Measurements from ENCODE around the gene CDKN3.
"Not testable (repeated sequence)": the region's sequence is repeated elsewhere in the genome, so short reads cannot be mapped to it uniquely, and the experiment has no call there.

The CDKN3 gene

DNA sequence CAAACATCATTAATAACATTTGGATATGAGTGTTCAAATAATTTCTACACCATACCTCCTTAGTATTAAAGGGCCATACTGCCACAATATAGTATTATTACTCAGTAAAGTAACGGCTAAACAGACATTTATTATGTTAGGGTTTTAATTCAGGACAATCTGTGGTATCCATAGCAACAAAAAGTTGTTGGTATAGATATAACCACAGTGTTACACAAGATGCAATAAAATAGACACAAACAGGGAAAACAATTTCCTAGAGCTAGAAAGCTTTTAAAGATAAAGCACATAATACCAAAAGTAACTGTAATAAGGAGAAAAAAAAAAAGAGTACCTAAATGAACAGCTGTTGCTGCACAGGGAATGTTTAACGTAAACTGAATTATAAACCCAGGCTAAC, 28.3 kb downstream of the CDKN3 start:
- peaks cover 2% of the 10 kb centered on the region for H3K4me1 Mint-ChIP-seq (ENCODE audit: low read depth)
- H3K4me3 Mint-ChIP-seq: no peak overlapping the region
- peaks cover 29% of the 10 kb centered on the region for H3K36me3 Mint-ChIP-seq (ENCODE audit: low read depth)
- H3K27me3 Mint-ChIP-seq (ENCODE audit: low read depth): no peaks in the 10 kb centered on the region
- no peaks in the 10 kb centered on the region for H3K9me3 Mint-ChIP-seq
- H3K27ac Mint-ChIP-seq: no peak overlapping the region

DNA sequence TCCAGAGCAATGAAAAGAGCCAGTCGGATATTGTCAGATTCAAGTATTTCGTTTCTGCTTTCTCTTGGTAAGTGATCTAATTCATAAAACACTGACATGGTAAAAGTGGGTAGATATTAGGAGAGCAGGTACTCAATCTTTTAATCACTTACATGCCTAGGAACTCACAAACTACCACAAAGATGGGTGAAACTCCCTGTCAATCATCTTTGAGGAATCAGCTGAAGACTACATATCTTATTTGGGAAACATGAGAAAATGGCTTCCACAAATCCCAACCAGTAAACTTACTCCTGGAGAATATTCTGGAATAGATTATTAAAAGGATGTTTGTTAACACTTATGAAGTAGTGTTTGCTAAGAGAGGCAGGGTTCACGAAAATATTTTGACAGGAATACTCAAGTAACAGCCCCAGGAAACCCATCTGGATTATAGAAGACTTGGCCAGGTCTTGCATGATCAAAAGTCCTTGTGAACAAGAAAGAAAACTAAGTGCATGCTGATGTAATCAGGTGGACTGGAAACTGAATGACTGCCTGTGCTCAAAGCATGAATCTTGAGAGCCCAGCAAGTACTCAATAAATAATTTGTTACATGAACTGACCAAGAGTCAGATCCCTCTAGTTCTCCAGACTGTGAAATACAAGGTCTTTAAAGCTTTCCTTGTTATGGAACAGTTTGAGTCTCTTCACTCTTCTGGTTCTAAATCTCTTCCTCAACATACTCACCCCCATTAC, 28.9 kb downstream of the CDKN3 start:
- H3K36me3 Mint-ChIP-seq (ENCODE audit: low read depth): peaks cover 29% of the 10 kb centered on the region
- H3K4me3 Mint-ChIP-seq: no peak overlapping the region
- no peaks in the 10 kb centered on the region for H3K27me3 Mint-ChIP-seq (ENCODE audit: low read depth)
- H3K27ac Mint-ChIP-seq: no peak overlapping the region
- H3K4me1 Mint-ChIP-seq (ENCODE audit: low read depth): no peaks in the 10 kb centered on the region
- no peaks in the 10 kb centered on the region for H3K9me3 Mint-ChIP-seq

DNA sequence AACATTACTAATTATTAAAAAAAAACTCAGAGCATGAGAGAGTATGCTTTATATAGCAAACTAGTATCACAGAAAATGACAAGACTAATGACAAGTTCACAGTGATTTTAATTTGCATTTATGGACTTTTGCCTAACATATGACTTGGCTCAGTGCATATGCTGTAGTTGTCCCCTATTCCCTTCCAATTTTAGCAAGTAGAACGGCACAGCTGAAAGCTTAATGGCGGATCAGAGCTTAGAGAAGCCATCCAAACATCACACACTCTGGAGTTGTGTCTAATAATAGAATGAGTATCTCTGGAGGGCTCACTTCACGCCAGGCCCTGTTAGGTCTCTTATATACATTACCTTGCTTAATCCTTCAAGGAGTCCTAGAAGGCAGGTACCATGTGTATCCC, 31.1 kb downstream of the CDKN3 start:
- Mint-ChIP-seq H3K4me1 (ENCODE audit: low read depth) (peaks cover 2% of the 10 kb centered on the region), H3K9me3 (no peaks in the 10 kb centered on the region), H3K36me3 (ENCODE audit: low read depth) (peaks cover 35% of the 10 kb centered on the region), H3K27ac (no peak overlapping the region), H3K4me3 (no peak overlapping the region), H3K27me3 (ENCODE audit: low read depth) (no peaks in the 10 kb centered on the region)

DNA sequence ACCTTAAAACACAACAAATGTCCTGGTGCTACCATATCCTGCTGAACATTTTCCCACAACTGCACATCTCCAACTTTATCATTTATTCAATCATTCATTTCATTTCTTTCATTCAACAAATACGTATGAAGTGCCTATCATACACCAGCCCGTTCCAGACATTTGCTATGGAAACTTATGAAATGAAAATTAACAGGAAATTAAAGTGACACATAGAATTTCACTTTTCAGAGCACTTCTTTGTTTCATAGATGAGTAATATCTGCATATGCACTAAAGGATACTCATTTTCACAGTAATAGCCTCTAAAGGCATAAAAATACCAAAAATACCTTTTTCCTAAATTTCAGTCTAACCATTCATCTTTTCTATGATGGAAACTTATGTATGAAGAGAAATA, 31.7 kb downstream of the CDKN3 start:
- Mint-ChIP-seq H3K27ac (no peak overlapping the region), H3K4me3 (no peak overlapping the region), H3K36me3 (ENCODE audit: low read depth) (peaks cover 35% of the 10 kb centered on the region), H3K9me3 (no peaks in the 10 kb centered on the region), H3K4me1 (ENCODE audit: low read depth) (peaks cover 6% of the 10 kb centered on the region), H3K27me3 (ENCODE audit: low read depth) (no peaks in the 10 kb centered on the region)

DNA sequence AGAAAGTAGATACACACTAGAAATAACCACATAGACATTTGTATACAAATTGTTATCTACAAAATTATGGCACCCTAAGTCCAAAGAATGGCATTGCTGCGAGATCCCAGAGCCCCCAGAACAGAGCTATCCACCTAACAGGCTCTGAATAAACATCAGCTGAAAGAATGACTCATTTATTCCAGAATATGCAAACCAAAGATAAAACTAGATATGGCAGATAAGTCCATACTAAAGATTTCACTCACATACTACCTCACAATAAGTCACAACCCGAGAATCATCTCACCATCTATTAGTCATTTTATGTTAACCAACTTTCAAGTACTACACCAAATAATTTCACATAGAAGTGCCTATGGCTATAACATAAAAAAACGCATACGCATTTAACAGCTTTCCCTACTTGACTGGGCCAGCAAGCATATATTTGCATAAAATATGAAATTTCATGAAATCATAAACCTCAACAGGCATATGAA, 38.7 kb downstream of the CDKN3 start:
- Mint-ChIP-seq H3K36me3 (ENCODE audit: low read depth) (peaks cover 30% of the 10 kb centered on the region), H3K9me3 (no peaks in the 10 kb centered on the region), H3K4me3 (peak overlapping the region; percentile 32), H3K27me3 (ENCODE audit: low read depth) (no peaks in the 10 kb centered on the region), H3K4me1 (ENCODE audit: low read depth) (peaks cover 49% of the 10 kb centered on the region), H3K27ac (peak overlapping the region; percentile 46)

GRCh38 chr14:54437954-54438353, 41.1 kb downstream of the CDKN3 start:
- not testable (repeated sequence) for H3K4me3 Mint-ChIP-seq; H3K27me3 Mint-ChIP-seq (ENCODE audit: low read depth); H3K9me3 Mint-ChIP-seq; H3K27ac Mint-ChIP-seq
- H3K36me3 Mint-ChIP-seq (ENCODE audit: low read depth): peaks cover 23% of the 10 kb centered on the region
- H3K4me1 Mint-ChIP-seq (ENCODE audit: low read depth): peaks cover 56% of the 10 kb centered on the region

- Mint-ChIP-seq H3K27me3 (ENCODE audit: low read depth) (peaks cover 3% of the 10 kb centered on the region), H3K9me3 (no peaks in the 10 kb centered on the region), H3K4me1 (ENCODE audit: low read depth) (peaks cover 53% of the 10 kb centered on the region), H3K36me3 (ENCODE audit: low read depth) (peaks cover 22% of the 10 kb centered on the region), H3K4me3 (no peak overlapping the region), H3K27ac (no peak overlapping the region)
Measured at GRCh38 chr14:54438703-54439102, 41.9 kb downstream of the CDKN3 start.

DNA sequence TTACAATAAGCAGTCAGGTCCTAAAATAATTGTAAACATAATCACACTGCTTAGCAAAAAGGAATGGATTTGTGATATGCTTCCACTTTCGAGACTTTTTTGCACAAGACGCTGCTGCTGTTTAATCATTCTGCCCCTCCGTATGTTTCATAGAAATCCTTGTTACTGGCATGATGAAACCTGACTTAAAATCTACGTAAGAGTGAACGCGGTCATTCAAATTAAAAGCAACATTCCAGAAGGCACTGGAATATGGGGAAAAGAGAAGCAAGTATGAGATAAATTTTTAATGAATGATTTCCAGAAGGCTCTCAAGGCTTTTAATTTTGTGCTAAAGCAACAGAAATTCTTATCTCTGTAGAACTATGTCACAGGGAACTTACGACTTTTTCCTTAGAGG, 43.2 kb downstream of the CDKN3 start:
- H3K36me3 Mint-ChIP-seq (ENCODE audit: low read depth): peaks cover 18% of the 10 kb centered on the region

GRCh38 chr14:54440476-54440872, 43.7 kb downstream of the CDKN3 start:
- Mint-ChIP-seq H3K27ac (peak overlapping the region; percentile 79), H3K4me1 (ENCODE audit: low read depth) (peaks cover 41% of the 10 kb centered on the region), H3K4me3 (peak overlapping the region; percentile 92)

More for the DNA sequence above, 43.2 kb downstream of the CDKN3 start:
- peaks cover 3% of the 10 kb centered on the region for H3K27me3 Mint-ChIP-seq (ENCODE audit: low read depth)
- H3K4me3 Mint-ChIP-seq: peak overlapping the region; percentile 92
- peak overlapping the region; percentile 79 for H3K27ac Mint-ChIP-seq
- peaks cover 45% of the 10 kb centered on the region for H3K4me1 Mint-ChIP-seq (ENCODE audit: low read depth)
- no peaks in the 10 kb centered on the region for H3K9me3 Mint-ChIP-seq

DNA sequence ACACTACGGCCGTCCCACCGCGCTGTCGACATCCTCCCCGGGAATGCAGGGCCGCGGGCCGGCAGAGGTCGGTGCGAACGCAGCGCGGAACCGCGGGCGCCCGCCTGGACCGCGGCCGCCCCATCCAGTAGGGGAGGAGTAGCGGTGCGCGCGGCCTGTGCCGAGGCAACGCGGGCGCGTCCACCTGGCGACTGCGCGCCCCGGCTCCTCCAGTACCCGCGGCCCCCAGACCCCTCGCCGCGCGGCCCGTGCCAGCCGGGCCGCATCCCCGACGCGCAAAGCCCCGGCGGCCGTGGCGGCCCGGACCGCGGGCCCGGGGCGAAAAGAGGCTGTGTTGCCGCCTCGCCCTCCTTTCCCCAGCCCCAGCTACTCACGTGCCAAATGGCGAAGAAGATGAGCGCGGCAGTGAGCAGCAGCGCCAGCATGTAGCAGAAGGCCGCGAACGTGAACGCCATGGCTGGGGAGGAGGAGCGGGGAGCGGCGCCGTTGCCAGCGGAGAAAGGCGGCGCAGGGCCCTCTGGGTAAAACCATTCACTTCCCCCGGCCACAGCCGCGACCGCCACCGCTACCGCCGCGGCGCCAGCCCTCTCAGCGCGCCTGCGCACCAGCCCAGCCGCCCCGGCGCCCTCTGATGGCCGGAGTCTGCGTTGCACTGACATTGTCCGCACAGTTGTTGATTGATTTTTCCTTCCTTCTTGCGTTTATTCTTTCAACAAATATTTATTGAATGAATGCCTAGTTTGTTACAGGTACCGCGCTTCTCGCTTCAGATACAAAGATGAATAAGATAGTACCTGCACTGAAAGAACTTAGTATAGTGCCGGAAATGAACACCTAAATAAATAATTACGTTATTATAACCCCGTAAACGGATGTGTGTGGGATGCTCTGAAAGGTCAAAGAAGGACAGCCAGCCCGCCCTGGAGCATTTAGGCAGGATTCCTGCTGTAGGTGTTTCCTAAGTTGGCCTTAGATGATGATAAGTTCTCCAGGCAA, 44.4 kb downstream of the CDKN3 start, which contains the start of gene CNIH1:
Gene CNIH1 (minus strand): TSS at position 502 of the 996 bp plus-strand sequence. CDS start 47 bp downstream, at position 455.
- H3K27me3 Mint-ChIP-seq (ENCODE audit: low read depth): peaks cover 3% of the 10 kb centered on the region
- H3K36me3 Mint-ChIP-seq (ENCODE audit: low read depth): peaks cover 10% of the 10 kb centered on the region
- peak within 1 kb of the TSS; percentile 89 for H3K27ac Mint-ChIP-seq
- H3K9me3 Mint-ChIP-seq: no peaks in the 10 kb centered on the region
- H3K4me3 Mint-ChIP-seq: peak within 1 kb of the TSS; percentile 92
- peaks cover 35% of the 10 kb centered on the region for H3K4me1 Mint-ChIP-seq (ENCODE audit: low read depth)

More at GRCh38 chr14:54440476-54440872, 43.7 kb downstream of the CDKN3 start:
- Mint-ChIP-seq H3K27me3 (ENCODE audit: low read depth) (peaks cover 3% of the 10 kb centered on the region), H3K9me3 (no peaks in the 10 kb centered on the region), H3K36me3 (ENCODE audit: low read depth) (peaks cover 16% of the 10 kb centered on the region)

DNA sequence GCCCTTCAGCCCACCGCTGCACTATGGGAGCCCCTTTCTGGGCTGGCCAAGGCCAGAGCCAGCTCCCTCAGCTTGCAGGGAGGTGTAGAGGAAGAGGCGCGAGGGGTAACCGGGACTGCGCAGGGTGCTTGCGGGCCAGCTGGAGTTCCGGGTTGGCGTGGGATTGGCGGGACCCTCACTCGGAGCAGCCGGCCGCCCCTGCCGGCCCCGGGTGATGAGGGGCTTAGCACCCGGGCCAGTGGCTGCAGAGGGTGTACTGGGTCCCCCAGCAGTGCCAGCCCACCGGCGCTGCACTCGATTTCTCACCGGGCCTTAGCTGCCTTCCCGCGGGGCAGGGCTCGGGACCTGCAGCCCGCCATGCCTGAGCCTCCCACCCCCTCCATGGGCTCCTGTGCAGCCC, 46.2 kb downstream of the CDKN3 start:
- H3K4me3 Mint-ChIP-seq; H3K36me3 Mint-ChIP-seq (ENCODE audit: low read depth); H3K27ac Mint-ChIP-seq; H3K9me3 Mint-ChIP-seq; H3K27me3 Mint-ChIP-seq (ENCODE audit: low read depth): not testable (repeated sequence)
- peaks cover 26% of the 10 kb centered on the region for H3K4me1 Mint-ChIP-seq (ENCODE audit: low read depth)

- no peaks in the 10 kb centered on the region for H3K9me3 Mint-ChIP-seq
- H3K4me3 Mint-ChIP-seq: no peak overlapping the region
- H3K27me3 Mint-ChIP-seq (ENCODE audit: low read depth): peaks cover 12% of the 10 kb centered on the region
- peaks cover 22% of the 10 kb centered on the region for H3K4me1 Mint-ChIP-seq (ENCODE audit: low read depth)
- H3K27ac Mint-ChIP-seq: no peak overlapping the region
- H3K36me3 Mint-ChIP-seq (ENCODE audit: low read depth): peaks cover 5% of the 10 kb centered on the region
Measured at GRCh38 chr14:54443981-54444380, 47.2 kb downstream of the CDKN3 start.

DNA sequence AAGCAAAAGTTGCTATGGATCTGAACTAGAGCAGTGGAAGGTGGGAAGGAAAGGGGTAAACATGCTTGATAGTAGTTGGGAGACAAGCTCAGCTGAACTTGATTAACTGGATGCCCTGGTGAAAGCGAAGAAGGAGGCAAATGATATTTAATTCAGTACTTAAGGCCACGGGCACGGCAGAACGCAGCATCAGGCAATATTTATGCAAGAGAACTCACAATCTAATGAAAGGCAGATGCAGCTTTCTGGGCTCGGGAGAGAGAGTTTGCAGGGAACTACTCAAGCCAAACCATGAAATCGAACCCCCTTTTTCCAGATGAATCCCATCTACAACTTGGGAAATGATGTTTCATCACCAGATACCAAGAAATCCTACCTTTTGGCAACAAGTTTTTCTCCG, 47.9 kb downstream of the CDKN3 start:
- Mint-ChIP-seq H3K27me3 (ENCODE audit: low read depth) (peaks cover 12% of the 10 kb centered on the region), H3K4me3 (no peak overlapping the region), H3K36me3 (ENCODE audit: low read depth) (peaks cover 5% of the 10 kb centered on the region), H3K9me3 (no peaks in the 10 kb centered on the region), H3K27ac (no peak overlapping the region), H3K4me1 (ENCODE audit: low read depth) (peaks cover 18% of the 10 kb centered on the region)

GRCh38 chr14:54446161-54446693, 49.4 kb downstream of the CDKN3 start:
- no peak overlapping the region for H3K27ac Mint-ChIP-seq
- H3K4me3 Mint-ChIP-seq: no peak overlapping the region
- H3K9me3 Mint-ChIP-seq: no peaks in the 10 kb centered on the region
- H3K36me3 Mint-ChIP-seq (ENCODE audit: low read depth): peaks cover 1% of the 10 kb centered on the region
- peaks cover 9% of the 10 kb centered on the region for H3K4me1 Mint-ChIP-seq (ENCODE audit: low read depth)
- H3K27me3 Mint-ChIP-seq (ENCODE audit: low read depth): peaks cover 12% of the 10 kb centered on the region
